Kidney (tissue), 14 donors: ENCODE data around the gene STK16. TPM values are rescaled to one million over a fixed set of nuclear protein-coding genes. Genes with fewer than 3 reads are reported as not detected.

Source experiments
- DNase-seq, 5 donors: peaks; one replicate each; pipeline ENCODE4 v3.0.0-alpha.2; 2013 to 2020
- FAIRE-seq: peaks from 2 replicates; lab custom pipeline; 2012; peaks lifted over from hg19 to GRCh38; lab: Jason Lieb, UNC
- H3K27ac ChIP-seq, 2 donors: one replicate each; pipeline ENCODE4 v1.7.0; 2013; ENCODE audit warnings: low read depth in 2 of 2, low read length in 2 of 2, inconsistent platforms in 1 of 2
- H3K27me3 ChIP-seq: one replicate; pipeline ENCODE4 v1.7.1; 2013; ENCODE audit warnings: low read length, inconsistent platforms; ENCODE audit not compliant: control insufficient read depth, insufficient read depth
- H3K36me3 ChIP-seq, 3 donors: one replicate each; pipeline versions ENCODE4 v1.7.0 to v1.7.1; 2013; ENCODE audit warnings: low read length in 3 of 3, control low read depth in 1 of 3, inconsistent platforms in 1 of 3; ENCODE audit not compliant: insufficient read depth in 3 of 3, control insufficient read depth in 2 of 3
- H3K4me1 ChIP-seq, 3 donors: one replicate each; pipeline versions ENCODE4 v1.7.0 to v1.7.1; 2013; ENCODE audit warnings: low read length in 3 of 3, inconsistent platforms in 1 of 3, low read depth in 1 of 3; ENCODE audit not compliant: control insufficient read depth in 2 of 3, insufficient read depth in 2 of 3
- H3K4me3 ChIP-seq, 3 donors: one replicate each; pipeline versions ENCODE4 v1.7.0 to v1.8.1; 2013; ENCODE audit warnings: low read length in 3 of 3, control low read depth in 1 of 3, inconsistent platforms in 1 of 3
- H3K9ac ChIP-seq, 3 donors: one replicate each; pipeline versions ENCODE4 v1.7.0 to v1.7.1; 2013; ENCODE audit warnings: low read length in 3 of 3, control low read depth in 1 of 3, inconsistent platforms in 1 of 3
- H3K9me3 ChIP-seq, 3 donors: one replicate each; pipeline versions ENCODE4 v1.7.0 to v1.7.1; 2013; ENCODE audit warnings: low read length in 3 of 3, control low read depth in 1 of 3, inconsistent platforms in 1 of 3; ENCODE audit not compliant: control insufficient read depth in 2 of 3, insufficient read depth in 1 of 3
- intact Hi-C: fragments of 100-400 bp; cut with DNase I; formaldehyde crosslinking; loops from one replicate; pipeline ENCODE4 v1.11.1; 2022
- polyA plus RNA-seq: library from polyadenylated mRNA; stranded (reverse); fragments of 350-450 nt; fragmentation: Illumina TruSeq; extraction: RNeasy Lipid Tissue Mini Kit (QIAGEN cat#74804); gene quantifications from one replicate; pipeline ENCODE4 v1.2.3, GENCODE V29; 2014; ENCODE audit warnings: low read depth, low replicate concordance; ENCODE audit not compliant: insufficient read depth
- total RNA-seq: library from RNA; stranded (reverse); fragmentation: NEBNext Ultra II Directional; extraction: Animal tissue kit (Norgen Biotek cat#: 25700); gene quantifications from one replicate; pipeline ENCODE4 v1.2.1, GENCODE V29; 2021
- TF ChIP-seq, protein P1 (sequence below): IDR thresholded peaks from 3 replicates; pipeline ENCODE4 v1.5.1; 2012; ENCODE audit warnings: mild to moderate bottlenecking, moderate library complexity, borderline replicate concordance; ENCODE audit not compliant: insufficient read depth; ENCODE audit errors: extremely low read depth
- donor health status: control.
- donor health status: control.
- donor health status: control.
- donor health status: control.
- donor health status: control.
- donor health status: DM: yes; HTN: yes; CAD: no.
- donor health status: Normal renal cell carcinoma (clear cell type).

STK16 gene
- total and polyA plus RNA-seq, 2 donors from 2014 or later = 29.9 to 53.8 TPM

DNA sequence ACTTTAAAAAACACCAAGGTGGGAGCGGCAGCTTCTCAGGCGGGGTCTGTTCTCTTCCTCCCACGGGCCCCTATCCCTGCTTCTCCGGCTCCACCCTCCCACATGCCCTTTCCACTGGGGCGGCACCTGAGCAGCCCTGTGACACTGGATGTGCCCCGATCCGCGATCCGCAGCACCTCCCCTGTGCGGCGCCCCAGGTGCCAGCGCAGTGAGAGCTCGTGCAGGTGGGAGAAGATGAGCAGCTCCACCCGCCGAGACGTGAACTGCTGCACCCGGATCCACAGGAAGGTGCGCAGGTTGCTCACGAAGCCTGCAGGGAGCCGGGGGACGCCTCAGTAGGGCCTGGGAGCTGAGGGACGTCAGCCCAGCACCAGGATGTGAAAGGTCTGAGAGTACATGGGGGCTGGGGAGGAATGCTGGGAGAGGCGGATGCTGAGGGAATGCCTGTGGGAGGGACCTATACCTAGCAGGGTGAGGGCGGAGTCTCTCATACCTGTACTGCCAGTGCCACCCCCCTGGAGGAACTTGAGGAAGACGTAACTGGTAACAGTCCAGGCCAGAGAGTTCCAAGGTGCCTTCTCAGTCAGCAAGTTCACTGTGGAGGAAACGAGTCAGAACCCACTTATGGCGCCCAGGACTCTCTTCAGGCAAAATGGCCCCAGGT lies 29.3 kb upstream of the STK16 start:
- H3K36me3 ChIP-seq = peaks cover 2 to 31% (median 14%) of the 10 kb centered on the region in 3 donors
- DNase-seq (peak; percentile 31 to 74 (median 63)), FAIRE-seq (no peak)
- no peak overlapping the region for H3K9ac ChIP-seq
- TF ChIP-seq, protein P1, sequence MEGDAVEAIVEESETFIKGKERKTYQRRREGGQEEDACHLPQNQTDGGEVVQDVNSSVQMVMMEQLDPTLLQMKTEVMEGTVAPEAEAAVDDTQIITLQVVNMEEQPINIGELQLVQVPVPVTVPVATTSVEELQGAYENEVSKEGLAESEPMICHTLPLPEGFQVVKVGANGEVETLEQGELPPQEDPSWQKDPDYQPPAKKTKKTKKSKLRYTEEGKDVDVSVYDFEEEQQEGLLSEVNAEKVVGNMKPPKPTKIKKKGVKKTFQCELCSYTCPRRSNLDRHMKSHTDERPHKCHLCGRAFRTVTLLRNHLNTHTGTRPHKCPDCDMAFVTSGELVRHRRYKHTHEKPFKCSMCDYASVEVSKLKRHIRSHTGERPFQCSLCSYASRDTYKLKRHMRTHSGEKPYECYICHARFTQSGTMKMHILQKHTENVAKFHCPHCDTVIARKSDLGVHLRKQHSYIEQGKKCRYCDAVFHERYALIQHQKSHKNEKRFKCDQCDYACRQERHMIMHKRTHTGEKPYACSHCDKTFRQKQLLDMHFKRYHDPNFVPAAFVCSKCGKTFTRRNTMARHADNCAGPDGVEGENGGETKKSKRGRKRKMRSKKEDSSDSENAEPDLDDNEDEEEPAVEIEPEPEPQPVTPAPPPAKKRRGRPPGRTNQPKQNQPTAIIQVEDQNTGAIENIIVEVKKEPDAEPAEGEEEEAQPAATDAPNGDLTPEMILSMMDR = no peak
- H3K4me3 ChIP-seq = no peak overlapping the region
- intact Hi-C loops = no loop called here
- no peak overlapping the region for H3K27ac ChIP-seq
- peaks cover 0 to 16% (median 6%) of the 10 kb centered on the region in 3 donors for H3K4me1 ChIP-seq
- H3K27me3 ChIP-seq = no peaks in the 10 kb centered on the region
- H3K9me3 ChIP-seq = no peaks in the 10 kb centered on the region

- Histone ChIP-seq H3K4me3 (no peak overlapping the region), H3K27ac (no peak overlapping the region), H3K9ac (no peak overlapping the region), H3K27me3 (no peaks in the 10 kb centered on the region), H3K4me1 (peaks cover 0 to 16% (median 6%) of the 10 kb centered on the region in 3 donors), H3K36me3 (peaks cover 2 to 36% (median 14%) of the 10 kb centered on the region in 3 donors), H3K9me3 (no peaks in the 10 kb centered on the region)
- DNase-seq (no peak), FAIRE-seq (no peak)
- intact Hi-C loops = no loop called here
- TF ChIP-seq, protein P1 = no peak
Observed at GRCh38 chr2:219216535-219216915, 28.8 kb upstream of the STK16 start.

GRCh38 chr2:219218217-219218731 lies 27.0 kb upstream of the STK16 start:
- FAIRE-seq = no peak
- intact Hi-C loops = no loop called here
- H3K4me3 ChIP-seq = peak overlapping the region; percentile 50 to 64 (median 55)

More at GRCh38 chr2:219218217-219218731, 27.0 kb upstream of the STK16 start:
- TF ChIP-seq, protein P1 = no peak
- Histone ChIP-seq H3K36me3 (peaks cover 2 to 51% (median 22%) of the 10 kb centered on the region in 3 donors), H3K27me3 (no peaks in the 10 kb centered on the region), H3K9ac (peak overlapping the region in 2 of 3 donors; percentile 22 to 71), H3K4me1 (peaks cover 0 to 16% (median 6%) of the 10 kb centered on the region in 3 donors), H3K9me3 (no peaks in the 10 kb centered on the region), H3K27ac (peak overlapping the region; percentile 85 to 88)
- peak; percentile 74 to 92 (median 84) for DNase-seq
